HG03064 (cell line): ENCODE measurements around the gene PRPF38A.

Source experiments
- ATAC-seq: cut with Tn5 transposase; IDR thresholded peaks from one replicate; pipeline ENCODE4 v1.9.1; 2021; ENCODE audit warnings: low read depth; ENCODE audit not compliant: unreplicated experiment

PRPF38A gene

DNA sequence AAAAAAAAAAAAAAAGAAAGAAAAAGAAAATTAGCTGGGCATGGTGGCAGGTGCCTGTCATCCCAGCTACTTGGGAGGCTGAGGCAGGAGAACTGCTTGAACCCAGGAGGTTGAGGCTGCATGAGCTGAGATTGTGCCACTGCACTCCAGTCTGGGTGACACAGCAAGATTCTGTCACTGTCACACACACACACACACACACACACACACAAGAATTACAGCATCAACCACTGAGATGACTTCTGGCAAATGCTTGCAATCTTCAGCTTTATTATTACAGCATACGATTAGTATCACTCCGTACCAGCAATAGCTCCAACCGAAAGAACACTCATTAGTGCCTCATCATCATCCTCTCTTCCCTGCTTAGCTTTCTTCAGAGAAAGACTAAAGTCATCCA is 4.8 kb upstream of the PRPF38A start:
- ATAC-seq: no peak

DNA sequence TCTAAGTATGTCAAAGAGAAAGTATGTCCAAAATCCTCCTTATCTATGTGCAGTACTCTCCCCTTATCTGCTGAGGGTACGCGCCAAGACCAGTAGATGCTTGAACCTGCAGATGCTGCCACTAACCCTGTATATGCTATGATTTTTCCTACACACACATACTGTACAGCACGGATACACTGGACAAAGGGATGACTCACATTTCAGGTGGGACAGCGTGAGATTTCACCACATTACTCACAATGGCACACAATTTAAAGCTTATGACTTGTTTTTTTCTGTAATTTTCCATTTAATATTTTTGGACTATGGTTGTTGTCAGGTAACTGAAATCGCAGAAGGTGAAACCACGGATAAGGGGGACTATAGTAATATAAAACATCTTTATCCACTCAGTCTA is 4.3 kb upstream of the PRPF38A start:
- no peak for ATAC-seq

DNA sequence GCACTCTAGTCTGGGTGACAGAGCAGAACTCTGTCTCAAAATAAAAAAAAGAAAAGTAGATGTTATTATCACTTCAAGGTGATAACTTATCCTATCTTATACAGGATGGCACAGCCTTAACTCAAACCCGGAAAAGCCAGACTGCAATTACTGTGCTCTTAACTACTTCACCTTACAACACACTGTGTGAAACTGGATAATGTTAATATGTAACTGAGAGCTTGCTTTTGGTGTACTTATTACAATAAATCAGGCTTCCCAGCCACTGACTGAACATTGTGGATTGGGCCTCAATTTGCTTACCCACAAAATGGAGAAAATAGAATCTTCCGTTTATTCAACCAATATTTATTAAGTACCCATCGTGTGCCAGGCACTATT is 1.6 kb upstream of the PRPF38A start:
- ATAC-seq: no peak

DNA sequence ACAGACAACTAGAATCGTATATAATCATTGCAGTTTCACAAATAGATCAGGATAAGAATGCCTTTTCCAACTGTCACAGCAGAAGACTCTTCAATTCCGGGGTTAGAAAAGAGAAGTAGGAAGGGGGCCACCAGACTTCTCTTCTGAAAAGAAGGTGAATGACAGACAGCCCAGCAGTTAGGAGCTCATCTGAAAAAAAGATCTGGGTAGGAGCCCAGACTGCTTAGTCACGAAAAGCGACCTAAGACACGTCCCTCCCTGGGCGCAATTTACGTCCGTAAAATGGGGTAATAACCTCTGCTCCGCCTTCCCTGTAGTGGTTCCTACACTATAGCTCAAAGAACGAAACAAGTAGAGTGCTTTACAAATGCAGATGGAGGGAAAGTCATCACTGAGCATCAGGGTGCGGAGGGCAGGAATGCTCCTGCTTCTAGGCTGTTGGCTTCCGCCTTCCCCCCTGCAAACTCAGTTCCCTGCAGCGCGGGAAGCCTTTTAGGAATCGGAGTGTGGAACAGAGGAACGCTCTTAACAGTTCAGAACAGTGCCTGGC is 761 bp upstream of the PRPF38A start:
- peak; percentile 19 for ATAC-seq

DNA sequence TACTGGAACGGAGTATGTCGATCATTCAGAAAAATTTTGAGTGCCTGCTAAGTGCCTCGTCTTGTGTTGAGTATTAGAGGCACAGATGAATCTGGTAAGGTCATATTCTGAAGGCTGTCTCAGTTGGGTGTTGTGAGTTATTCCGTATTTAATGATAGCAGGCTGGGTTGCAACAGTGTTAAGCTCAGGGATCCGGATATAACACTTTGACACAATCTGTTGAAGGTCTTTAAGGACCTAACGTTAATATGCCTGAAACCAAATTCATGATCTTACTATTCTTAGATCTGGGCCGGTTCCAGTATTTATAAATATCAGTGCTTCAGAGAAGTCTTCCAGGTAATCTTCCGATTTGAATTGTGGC is 555 bp downstream of the PRPF38A start:
- no peak for ATAC-seq

DNA sequence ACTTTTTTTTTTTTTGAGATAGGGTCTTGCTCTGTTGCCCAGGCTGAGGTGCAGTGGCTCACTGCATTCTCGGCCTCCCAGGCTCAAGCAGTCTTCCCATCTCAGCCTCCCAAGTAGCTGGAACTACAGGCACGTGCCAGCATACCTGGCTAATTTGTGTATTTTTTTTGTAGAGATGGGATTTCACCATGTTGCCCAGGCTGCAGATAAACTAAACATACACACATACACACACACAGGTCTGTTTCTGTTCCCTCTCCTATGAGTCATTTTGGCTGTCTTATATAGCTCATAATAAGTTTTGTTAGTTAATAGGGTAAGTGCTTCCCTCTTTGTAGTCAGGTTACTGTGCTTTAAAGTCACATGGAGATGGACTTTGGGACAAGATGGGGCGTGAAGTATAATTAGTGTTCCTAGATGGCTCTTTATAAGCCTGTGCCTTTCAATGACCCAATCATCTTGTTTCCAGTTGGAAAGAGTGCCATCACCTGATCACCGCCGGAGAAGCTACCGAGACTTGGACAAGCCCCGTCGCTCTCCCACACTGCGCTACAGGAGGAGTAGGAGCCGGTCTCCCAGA is 9.1 kb downstream of the PRPF38A start:
- no peak for ATAC-seq

DNA sequence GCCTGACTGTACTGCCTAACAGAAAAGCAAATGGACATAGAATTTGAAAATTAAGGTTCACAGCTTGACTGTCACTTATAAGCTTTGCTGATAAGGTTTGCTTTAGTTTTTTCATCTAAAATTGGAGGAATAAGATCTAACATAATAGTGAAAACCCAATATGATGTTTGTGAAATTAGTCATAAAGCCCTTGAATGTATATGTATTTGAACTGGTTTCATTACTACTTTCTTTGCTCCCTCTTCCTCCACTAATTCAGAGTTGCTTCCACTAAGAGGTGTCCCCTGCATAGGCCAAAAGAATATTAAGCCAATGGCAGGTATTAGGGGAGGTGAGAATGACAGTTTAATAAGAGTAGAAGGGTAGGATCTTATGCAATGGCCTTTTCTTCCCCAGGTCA is 10.5 kb downstream of the PRPF38A start:
- ATAC-seq: no peak

DNA sequence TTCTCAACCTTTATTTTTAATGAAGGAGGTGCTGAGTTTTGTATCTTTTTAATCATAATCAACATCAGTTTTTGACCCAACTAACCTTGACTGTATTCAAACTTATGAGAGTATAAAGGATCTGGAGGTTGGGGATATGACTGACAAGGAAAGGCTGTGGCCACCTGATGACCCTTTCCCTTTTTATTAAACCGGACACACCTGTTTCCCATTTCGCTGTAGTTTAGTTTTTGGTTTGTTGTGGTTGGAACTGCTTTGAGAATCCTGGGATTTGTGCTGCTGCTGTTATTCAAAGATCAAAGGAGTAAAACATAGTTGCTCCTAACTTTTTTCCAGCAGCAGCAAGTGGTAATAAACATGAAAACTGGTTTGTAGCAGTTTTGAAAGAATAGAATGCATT is 12.4 kb downstream of the PRPF38A start:
- no peak for ATAC-seq

DNA sequence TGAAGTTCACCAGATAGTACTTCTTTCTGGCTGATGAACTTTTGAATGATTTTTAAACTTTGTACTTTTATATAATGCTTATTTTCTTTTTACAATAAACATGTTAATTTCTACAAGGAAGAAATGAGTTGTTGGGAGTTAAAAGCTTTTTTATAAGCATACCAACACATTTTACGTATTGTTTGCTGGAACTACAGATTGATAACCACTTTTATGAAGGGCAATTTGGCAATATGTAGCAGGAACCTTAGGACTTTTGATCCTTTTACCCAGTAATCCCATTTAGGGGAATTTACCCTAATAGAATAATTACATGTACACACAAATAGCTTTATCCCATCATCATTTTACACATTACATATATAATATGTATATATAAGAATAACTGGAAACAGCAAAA is 16.3 kb downstream of the PRPF38A start:
- no peak for ATAC-seq

DNA sequence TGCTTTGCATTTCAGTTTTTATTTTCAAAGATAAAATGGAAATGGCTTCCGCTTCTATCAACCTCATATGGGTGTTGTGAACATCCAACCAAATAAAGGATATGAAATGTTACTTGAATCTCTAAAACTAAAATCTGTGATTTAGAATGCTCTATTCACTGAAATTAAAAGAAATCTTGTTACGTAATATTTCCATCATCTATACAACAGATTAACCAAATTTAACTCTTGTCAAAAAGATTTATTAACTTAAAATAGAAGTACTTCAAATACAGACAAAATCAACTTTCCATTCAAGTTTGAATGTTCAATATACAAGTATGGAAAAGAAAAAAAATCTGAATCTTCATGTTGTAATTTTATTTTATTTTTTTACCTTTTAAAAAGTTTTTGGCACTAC is 18.7 kb downstream of the PRPF38A start:
- ATAC-seq: no peak

DNA sequence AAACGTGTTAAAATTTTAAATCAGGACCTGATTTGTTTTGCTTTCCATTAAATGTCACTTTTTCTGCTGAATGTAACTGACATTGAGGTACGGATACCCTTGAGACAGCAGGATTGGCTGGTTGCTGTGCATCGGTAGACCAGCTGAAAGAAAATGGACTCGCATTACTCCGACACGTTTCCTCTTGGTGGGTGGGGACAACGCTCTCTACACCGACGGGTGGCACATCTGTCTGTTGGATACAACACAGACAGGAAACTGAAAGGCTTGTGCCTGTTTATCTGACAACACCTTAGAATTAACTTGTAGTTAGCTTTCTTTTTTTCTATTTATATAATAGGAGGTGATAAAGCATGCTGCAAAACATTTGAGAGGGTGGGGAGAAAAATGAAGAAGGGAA is 19.4 kb downstream of the PRPF38A start:
- no peak for ATAC-seq

DNA sequence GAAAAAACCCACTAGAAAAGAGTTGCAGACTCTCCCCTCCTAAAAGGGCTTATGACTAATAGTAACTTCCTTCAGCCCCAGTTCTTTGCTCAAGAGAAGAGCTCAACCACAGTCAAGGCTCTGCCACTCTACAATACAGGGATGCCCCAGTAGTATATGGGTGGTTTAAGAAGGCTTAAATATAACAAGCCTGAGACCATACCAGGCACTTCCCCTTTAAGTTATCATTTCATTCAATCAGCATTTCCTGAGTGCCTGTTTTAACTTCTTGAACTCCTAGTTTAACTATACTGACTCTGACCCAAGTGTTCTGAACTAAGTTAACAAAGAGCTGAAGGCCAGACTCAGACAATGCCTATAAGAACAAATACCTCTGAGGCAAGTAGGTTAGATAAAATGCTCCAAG is 19.8 kb downstream of the PRPF38A start:
- no peak for ATAC-seq

DNA sequence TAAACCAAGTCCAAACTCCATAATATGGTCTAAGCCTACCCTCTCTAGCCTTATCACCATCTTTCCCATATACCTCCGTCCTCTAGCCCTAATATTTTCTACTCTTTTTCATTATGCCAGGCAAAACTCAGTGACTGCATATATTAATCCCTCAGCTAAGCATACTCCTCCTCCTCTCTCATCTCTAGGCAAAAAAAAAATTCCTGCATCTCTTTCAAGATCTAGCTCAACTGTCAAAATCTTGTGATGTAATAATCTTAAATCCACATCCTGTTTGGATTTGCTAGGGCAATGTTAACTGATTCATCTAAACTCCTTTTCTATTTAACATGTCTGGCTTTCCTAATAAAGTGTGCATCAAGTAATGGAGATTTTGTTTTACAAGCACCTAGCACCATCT is 20.4 kb downstream of the PRPF38A start:
- ATAC-seq: no peak

DNA sequence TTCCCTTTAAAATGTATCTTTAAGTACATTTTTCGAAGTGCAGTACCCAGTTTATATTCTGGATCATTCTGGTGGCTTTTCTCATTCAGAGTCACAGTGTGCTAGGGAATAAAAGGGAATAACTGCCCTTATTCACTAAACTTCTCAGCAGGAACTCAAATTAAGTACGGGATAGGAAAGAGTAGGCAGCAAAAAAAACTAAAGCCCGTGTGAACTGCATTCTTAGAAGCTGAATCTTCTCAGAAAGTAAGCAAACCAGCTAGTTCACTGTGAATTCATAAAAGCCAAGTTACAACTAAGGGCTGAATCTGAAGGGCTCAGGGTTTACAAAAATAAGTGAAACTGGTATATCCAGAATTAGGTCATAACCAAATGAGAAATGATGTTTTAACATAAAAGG is 22.0 kb downstream of the PRPF38A start:
- ATAC-seq: no peak

DNA sequence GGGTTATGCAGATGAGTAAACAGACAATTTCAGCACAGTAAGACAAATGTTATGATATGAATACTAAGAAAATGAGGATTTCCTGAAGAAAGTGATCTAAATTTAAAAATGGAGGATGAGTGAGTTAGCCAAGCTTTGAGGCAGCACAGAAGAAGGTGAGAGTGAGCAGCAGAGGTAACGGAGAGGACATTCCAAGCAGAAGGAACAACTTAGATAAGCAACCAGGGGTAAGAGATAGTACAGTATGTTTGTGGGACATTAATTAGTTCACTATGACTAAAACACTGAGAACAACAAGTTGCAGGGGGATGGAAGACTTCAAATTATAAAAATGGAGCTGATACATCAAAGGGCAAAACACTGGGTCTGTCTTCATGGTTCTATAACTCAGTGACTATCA is 22.8 kb downstream of the PRPF38A start:
- ATAC-seq: no peak

DNA sequence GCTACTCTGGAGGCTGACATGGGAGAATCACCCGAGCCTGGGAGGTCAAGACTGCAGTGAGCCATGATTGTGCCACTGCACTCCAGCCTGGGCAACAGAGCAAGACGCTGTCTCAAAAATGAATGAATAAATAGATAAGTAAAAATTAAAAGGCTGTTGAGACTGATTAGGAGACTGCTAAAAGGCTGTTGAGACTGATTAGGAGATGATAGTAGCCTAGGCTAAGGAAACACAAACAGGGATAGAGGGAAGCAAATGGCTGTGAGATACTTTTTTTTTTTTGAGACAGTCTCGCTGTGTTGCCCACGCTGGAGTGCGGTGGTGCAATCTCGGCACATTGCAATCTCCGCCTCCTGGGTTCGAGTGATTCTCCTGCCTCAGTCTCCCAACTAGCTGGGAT is 28.4 kb downstream of the PRPF38A start:
- ATAC-seq: no peak

DNA sequence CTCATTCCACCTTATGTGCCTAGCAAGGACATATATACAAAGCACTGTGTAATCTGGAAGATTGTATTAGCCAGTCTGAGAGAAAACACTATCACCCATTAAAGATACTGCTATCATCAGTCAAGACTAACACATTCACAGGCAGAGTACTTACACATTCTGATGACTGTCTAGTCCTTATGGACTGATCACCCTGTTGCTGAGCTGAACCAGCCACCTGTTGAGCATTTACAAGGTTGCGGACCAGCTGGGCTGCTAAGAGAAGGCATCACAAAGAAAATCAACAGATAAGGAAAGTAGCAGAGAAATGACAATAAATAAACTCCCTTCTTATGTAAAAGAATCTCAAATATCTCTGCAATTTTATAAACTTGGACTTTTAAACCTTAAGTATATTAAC is 30.8 kb downstream of the PRPF38A start:
- no peak for ATAC-seq

DNA sequence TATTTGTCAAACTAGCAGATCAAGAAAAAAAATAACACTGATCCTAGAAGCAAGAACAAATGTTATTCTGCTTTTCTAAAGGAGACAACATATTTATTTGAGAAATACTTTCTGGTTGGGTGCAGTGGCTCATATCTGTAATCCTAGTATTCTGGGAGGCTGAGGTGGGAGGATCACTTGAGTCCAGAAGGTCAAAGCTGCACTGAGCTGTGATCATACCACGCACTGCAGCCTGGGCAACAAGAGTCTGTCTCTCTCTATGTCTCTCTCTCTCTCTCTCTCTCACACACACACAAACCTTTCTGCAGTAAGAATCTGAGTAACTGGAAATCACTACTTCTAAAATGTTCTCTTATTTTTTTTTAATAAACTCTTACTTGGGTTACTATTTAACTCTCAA is 31.2 kb downstream of the PRPF38A start:
- no peak for ATAC-seq

DNA sequence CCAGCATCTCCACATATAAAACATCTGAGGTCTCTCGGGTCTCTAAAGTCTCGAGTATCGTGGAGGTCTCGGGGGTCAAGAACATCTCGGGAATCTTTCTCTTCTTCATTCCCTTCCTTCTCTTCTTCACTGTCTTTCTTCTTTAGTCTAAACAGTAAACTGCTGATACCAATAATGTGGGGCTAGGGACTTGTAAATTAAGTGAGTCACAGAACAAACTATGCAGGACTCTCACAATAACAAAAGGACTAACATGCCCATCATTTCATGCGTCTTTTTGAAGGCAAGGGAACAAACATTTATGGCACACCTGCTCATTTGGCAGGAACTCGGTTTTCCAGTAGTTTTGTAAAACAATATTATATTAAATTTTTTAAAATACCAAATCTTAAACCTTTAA is 32.4 kb downstream of the PRPF38A start:
- ATAC-seq: no peak

DNA sequence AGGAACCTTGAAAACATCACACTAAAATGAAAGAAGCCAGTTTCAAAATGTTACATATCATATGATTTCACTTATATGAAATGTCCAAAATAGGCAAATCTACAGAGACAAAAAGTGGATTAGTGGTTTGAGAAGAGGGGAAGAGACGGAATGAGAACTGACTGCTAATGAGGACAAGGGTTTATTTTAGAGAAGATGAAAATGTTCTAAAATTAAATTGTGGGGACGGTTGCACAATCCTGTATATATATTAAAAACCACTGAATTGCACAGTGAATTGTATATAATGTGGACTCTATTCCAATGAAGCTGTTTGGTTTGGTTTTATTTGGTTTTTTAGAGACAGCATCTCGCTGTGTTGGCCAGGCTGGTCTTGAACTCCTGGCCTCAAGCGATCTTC is 35.6 kb downstream of the PRPF38A start:
- ATAC-seq: no peak

DNA sequence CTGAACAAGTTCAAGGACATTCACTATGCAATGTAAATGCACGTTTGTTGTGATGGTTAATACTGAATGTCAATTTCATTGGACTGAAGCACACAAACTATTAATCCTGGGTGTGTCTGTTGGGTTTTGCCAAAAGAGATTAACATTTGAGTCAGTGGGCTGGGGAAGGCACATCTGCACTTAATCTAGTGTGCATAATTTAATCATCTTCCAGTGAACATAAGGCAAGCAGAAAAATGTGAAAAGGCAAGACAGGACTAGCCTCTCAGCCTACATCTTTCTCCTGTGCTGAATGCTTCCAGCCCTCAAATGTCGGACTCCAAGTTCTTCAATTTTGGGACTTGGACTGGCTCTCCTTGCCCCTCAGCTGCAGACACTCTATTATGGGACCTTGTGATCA is 40.1 kb downstream of the PRPF38A start:
- ATAC-seq: no peak

DNA sequence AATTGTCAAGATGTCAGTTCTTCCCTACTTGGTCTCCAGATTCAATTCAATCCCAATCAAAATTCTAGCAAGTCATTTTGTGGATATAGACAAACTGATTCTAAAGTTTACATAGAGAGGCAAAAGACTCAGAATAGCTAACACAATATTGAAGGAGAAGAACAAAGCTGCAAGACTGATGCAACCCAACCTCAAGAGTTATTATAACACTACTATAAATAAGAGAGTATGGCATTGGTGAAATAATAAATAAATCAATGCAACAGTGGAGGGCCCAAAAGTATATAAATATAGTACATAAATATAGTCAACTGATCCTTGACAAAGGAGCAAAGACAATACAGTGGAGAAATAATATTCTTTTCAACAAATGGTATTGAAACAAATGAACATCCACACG is 49.7 kb downstream of the PRPF38A start:
- no peak for ATAC-seq

DNA sequence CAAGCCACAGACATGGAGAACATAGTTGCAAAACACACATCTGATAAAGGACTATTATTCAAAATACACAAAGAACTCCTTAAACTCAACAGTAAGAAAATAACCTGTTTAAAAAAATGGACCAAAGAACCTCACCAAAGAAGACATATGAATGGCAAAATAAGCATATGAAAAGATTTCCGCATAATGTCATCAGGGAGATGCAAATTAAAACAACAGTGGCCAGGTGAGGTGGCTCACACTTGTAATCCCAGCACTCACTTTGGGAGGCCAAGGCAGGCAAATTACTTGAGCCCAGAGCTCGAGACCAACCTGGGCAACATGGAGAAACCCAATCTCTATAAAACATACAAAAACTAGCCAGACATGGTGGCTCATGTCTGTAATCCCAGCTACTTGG is 50.4 kb downstream of the PRPF38A start:
- no peak for ATAC-seq
